H1 (cell line): ENCODE data around the gene EMX2. TPM values are rescaled to one million over a fixed set of nuclear protein-coding genes. Genes with fewer than 3 reads are reported as not detected.

Experiments
- CTCF ChIA-PET: fragments of 300-600 bp; sonication (Branson Sonifier 250); formaldehyde crosslinking; loops from one replicate; lab custom pipeline; 2021; ENCODE audit not compliant: partially characterized antibody; lab: Charles Lee
- POLR2A ChIA-PET: fragments of 300-600 bp; sonication (Branson Sonifier 250); formaldehyde crosslinking; loops from one replicate; lab custom pipeline; 2021; ENCODE audit warnings: inconsistent platforms; ENCODE audit not compliant: partially characterized antibody; lab: Charles Lee
- DNase-seq, 2 experiments: peaks; one replicate each; pipeline versions ENCODE4 v3.0.0 to v3.0.0-alpha.2; 2010 to 2022; ENCODE audit warnings: low spot score in 2 of 2, low read depth in 1 of 2, mixed read lengths in 1 of 2
- FAIRE-seq: peaks from 2 replicates; lab custom pipeline; 2011; peaks lifted over from hg19 to GRCh38; lab: Jason Lieb, UNC
- H2AFZ ChIP-seq: 2 replicates; pipeline ENCODE4 v1.8.1; 2012; ENCODE audit warnings: low read length, inconsistent platforms
- H2AK5ac ChIP-seq: 2 replicates; pipeline ENCODE4 v1.6.1; 2013; ENCODE audit warnings: low read depth, low read length
- H2BK120ac ChIP-seq: replicated peaks from 2 replicates; pipeline ENCODE3; 2013; ENCODE audit warnings: low read depth, low read length, inconsistent platforms
- H2BK12ac ChIP-seq: 2 replicates; pipeline ENCODE4 v1.6.1; 2013; ENCODE audit warnings: low read depth, low read length
- H2BK15ac ChIP-seq: 2 replicates; pipeline ENCODE4 v1.6.1; 2013; ENCODE audit warnings: low read length
- H2BK20ac ChIP-seq: 2 replicates; pipeline ENCODE4 v1.6.1; 2013; ENCODE audit warnings: low read length
- H2BK5ac ChIP-seq: 2 replicates; pipeline ENCODE4 v1.6.1; 2013; ENCODE audit warnings: low read depth, low read length
- H3K14ac ChIP-seq: 2 replicates; pipeline ENCODE4 v1.6.1; 2013; ENCODE audit warnings: inconsistent platforms; ENCODE audit not compliant: insufficient read length
- H3K18ac ChIP-seq: 2 replicates; pipeline ENCODE4 v1.6.1; 2013; ENCODE audit warnings: low read length; ENCODE audit errors: extremely low read depth
- H3K23ac ChIP-seq: 2 replicates; pipeline ENCODE4 v1.6.1; 2013; ENCODE audit warnings: inconsistent platforms; ENCODE audit not compliant: insufficient read length
- H3K23me2 ChIP-seq: 2 replicates; pipeline ENCODE4 v1.6.1; 2013; ENCODE audit warnings: low read depth, low read length
- H3K27ac ChIP-seq: 2 replicates; pipeline ENCODE4 v1.6.1; 2011; ENCODE audit warnings: low read depth, low read length, inconsistent platforms
- H3K27me3 ChIP-seq, 4 experiments: replicated peaks in 1 of 4; 1 replicate in 1 of 4; 2 replicates in 3 of 4; pipeline versions ENCODE4 v1.6.1 to v1.8.1; 2011 to 2013; ENCODE audit warnings: low read length in 3 of 4, mild to moderate bottlenecking in 3 of 4, inconsistent platforms in 2 of 4, mixed read lengths in 2 of 4, moderate library complexity in 1 of 4; ENCODE audit not compliant: control insufficient read depth in 3 of 4, insufficient read depth in 3 of 4; ENCODE audit errors: extremely low read depth in 1 of 4
- H3K36me3 ChIP-seq, 4 experiments: 2 replicates each; pipeline versions ENCODE4 v1.6.1 to v1.8.1; 2011 to 2013; ENCODE audit warnings: mild to moderate bottlenecking in 4 of 4, low read length in 3 of 4, moderate library complexity in 2 of 4, control low read depth in 1 of 4, inconsistent platforms in 1 of 4; ENCODE audit not compliant: insufficient read depth in 4 of 4, control insufficient read depth in 2 of 4
- H3K4ac ChIP-seq: replicated peaks from 2 replicates; pipeline ENCODE3; 2013; ENCODE audit warnings: low read length, low read depth, mixed read lengths, inconsistent platforms; ENCODE audit not compliant: insufficient read length
- H3K4me1 ChIP-seq, 4 experiments: replicated peaks in 1 of 4; 1 replicate in 1 of 4; 2 replicates in 3 of 4; pipeline versions ENCODE4 v1.6.1 to v1.8.1; 2011 to 2013; ENCODE audit warnings: low read length in 3 of 4, inconsistent platforms in 2 of 4, mixed read lengths in 1 of 4; ENCODE audit not compliant: insufficient read depth in 4 of 4, control insufficient read depth in 3 of 4
- H3K4me2 ChIP-seq, 2 experiments: 2 replicates each; pipeline versions ENCODE4 v1.6.1 to v1.8.1; 2011 to 2013; ENCODE audit warnings: low read depth in 2 of 2, low read length in 2 of 2, control low read depth in 1 of 2, inconsistent platforms in 1 of 2, mild to moderate bottlenecking in 1 of 2; ENCODE audit not compliant: insufficient read depth in 1 of 2
- H3K4me3 ChIP-seq, 4 experiments: fragments of 200-600, 300-600 bp in 1 of 4; sonication (generic), shearing (Covaris generic), sonication (Bioruptor Twin) in 1 of 4; 2 replicates each; pipeline versions ENCODE4 v1.5.1 to v1.8.1; 2011 to 2016; ENCODE audit warnings: low read length in 4 of 4, low read depth in 3 of 4, control low read depth in 2 of 4, inconsistent platforms in 2 of 4, mild to moderate bottlenecking in 2 of 4, mixed read lengths in 1 of 4, moderate library complexity in 1 of 4; ENCODE audit not compliant: insufficient read depth in 2 of 4; ENCODE audit errors: extremely low read depth in 1 of 4
- H3K56ac ChIP-seq: replicated peaks from 2 replicates; pipeline ENCODE3; 2013; ENCODE audit warnings: low read depth, mild to moderate bottlenecking, mixed read lengths, low read length, inconsistent platforms; ENCODE audit not compliant: insufficient read length
- H3K79me1 ChIP-seq: 2 replicates; pipeline ENCODE4 v1.6.1; 2013; ENCODE audit warnings: low read depth, low read length, control low read depth
- H3K79me2 ChIP-seq, 2 experiments: 2 replicates each; pipeline versions ENCODE4 v1.6.1 to v1.8.1; 2012 to 2013; ENCODE audit warnings: low read length in 2 of 2, mild to moderate bottlenecking in 2 of 2, inconsistent platforms in 1 of 2; ENCODE audit not compliant: insufficient read depth in 2 of 2, control insufficient read depth in 1 of 2
- H3K9ac ChIP-seq, 4 experiments: replicated peaks in 1 of 4; 1 replicate in 1 of 4; 2 replicates in 3 of 4; pipeline versions ENCODE4 v1.6.1 to v1.8.1; 2011 to 2013; ENCODE audit warnings: low read depth in 3 of 4, low read length in 3 of 4, control low read depth in 2 of 4, mild to moderate bottlenecking in 2 of 4, moderate library complexity in 2 of 4, inconsistent platforms in 1 of 4; ENCODE audit errors: extremely low read depth in 1 of 4
- H3K9me3 ChIP-seq, 2 experiments: 2 replicates each; pipeline versions ENCODE4 v1.6.1 to v1.8.1; 2012 to 2013; ENCODE audit warnings: mild to moderate bottlenecking in 2 of 2, moderate library complexity in 2 of 2, control low read depth in 1 of 2, inconsistent platforms in 1 of 2, low read depth in 1 of 2, low read length in 1 of 2, mixed read lengths in 1 of 2; ENCODE audit not compliant: insufficient read depth in 2 of 2
- H4K20me1 ChIP-seq, 2 experiments: replicated peaks in 1 of 2; 2 replicates each; pipeline versions ENCODE3 to v1.8.1; 2011 to 2013; ENCODE audit warnings: inconsistent platforms in 2 of 2, low read length in 2 of 2, mild to moderate bottlenecking in 1 of 2; ENCODE audit not compliant: insufficient read depth in 2 of 2, control insufficient read depth in 1 of 2
- H4K5ac ChIP-seq: 2 replicates; pipeline ENCODE4 v1.6.1; 2013; ENCODE audit warnings: low read length, low read depth, mixed read lengths, inconsistent platforms; ENCODE audit not compliant: insufficient read length
- H4K8ac ChIP-seq: 2 replicates; pipeline ENCODE4 v1.8.0; 2013; ENCODE audit warnings: mild to moderate bottlenecking, moderate library complexity, low read length, inconsistent platforms; ENCODE audit not compliant: insufficient read depth; ENCODE audit errors: extremely low read depth
- H4K91ac ChIP-seq: replicated peaks from 2 replicates; pipeline ENCODE3; 2013; ENCODE audit warnings: low read length, mixed read lengths, inconsistent platforms; ENCODE audit not compliant: insufficient read length
- CTBP2 ChIP-seq: IDR thresholded peaks from 2 replicates; pipeline ENCODE4 v1.7.0; 2011; ENCODE audit warnings: borderline replicate concordance, mild to moderate bottlenecking, moderate library complexity, mixed read lengths, low read length; ENCODE audit not compliant: insufficient read depth, insufficient read length
- GTF2F1 ChIP-seq: IDR thresholded peaks from 2 replicates; pipeline ENCODE4 v1.6.1; 2012; ENCODE audit warnings: low read depth, low read length, improper control_type of control experiment, borderline replicate concordance
- SUZ12 ChIP-seq: fragments of 200-600 bp; sonication (generic); IDR thresholded peaks from 2 replicates; pipeline ENCODE4 v1.6.1; 2012; ENCODE audit warnings: mild to moderate bottlenecking, inconsistent platforms, low read length, moderate library complexity, mixed read lengths
- WGBS, 2 experiments: shearing (Covaris generic) in 1 of 2; methylation state at CpG; one replicate each; pipeline versions ENCODE4 v1.1.6 to v1.1.7; 2013 to 2015; ENCODE audit warnings: low lambda C conversion rate in 2 of 2, mixed read lengths in 2 of 2, inconsistent platforms in 1 of 2, low coverage in 1 of 2, missing lambda C conversion rate in 1 of 2; ENCODE audit not compliant: insufficient replicate concordance in 2 of 2, insufficient coverage in 1 of 2, insufficient read length in 1 of 2; ENCODE audit errors: extremely low coverage in 1 of 2, missing lambda C conversion rate in 1 of 2; 5-methylcytosine and 5-hydroxymethylcytosine counted together
- polyA plus RNA-seq, 7 experiments: library from polyadenylated mRNA; depleted of rRNA in 3 of 7; stranded (reverse) in 5 of 7; unstranded in 2 of 7; fragments of >200 nt in 5 of 7; fragments of 200-250 nt in 2 of 7; gene quantifications; 1 replicate in 5 of 7; 2 replicates in 1 of 7; 4 replicates in 1 of 7; pipeline versions ENCODE4 v1.2.1 to v1.2.3, GENCODE V29; 2011 to 2013; ENCODE audit warnings: missing spikeins in 2 of 7, mixed read lengths in 2 of 7
- total RNA-seq: library from RNA; stranded (reverse); fragmentation: NEBNext Ultra II Directional; extraction: Animal tissue kit (Norgen Biotek cat#: 25700); gene quantifications from 2 replicates; pipeline ENCODE4 v1.2.1, GENCODE V29; 2021

Gene EMX2
- total and polyA plus RNA-seq, 2 of the 8 experiments (the other 6 are each of a cell fraction or from before 2014, with no cell fraction given): not detected

GRCh38 chr10:117547016-117547715 is 4.6 kb downstream of the EMX2 start:
- no peak overlapping the region for H4K91ac ChIP-seq
- peak overlapping the region; percentile 70 to 83; a peak in 3 of 4 replicates for H3K4me2 ChIP-seq
- H2BK120ac ChIP-seq: no peak overlapping the region
- no peaks in the 10 kb centered on the region; a peak in 1 of 8 replicates for H3K36me3 ChIP-seq
- H2BK15ac ChIP-seq: no peak overlapping the region
- H4K5ac ChIP-seq: no peak overlapping the region
- no peak overlapping the region for H2BK5ac ChIP-seq
- peaks cover 0 to 35% (median 23%) of the 10 kb centered on the region in 4 experiments; a peak in 6 of 7 replicates for H3K4me1 ChIP-seq
- no peak overlapping the region for H2AK5ac ChIP-seq
- peak overlapping the region in 1 of 4 experiments; percentile 62; a peak in 1 of 8 replicates for H3K4me3 ChIP-seq
- no peak overlapping the region; the same call in 1 of the 2 replicates for H3K18ac ChIP-seq
- no peak overlapping the region for H3K23ac ChIP-seq
- no peak overlapping the region for H3K56ac ChIP-seq
- H3K23me2 ChIP-seq: peaks cover 7% of the 10 kb centered on the region
- H3K4ac ChIP-seq: no peak overlapping the region
- POLR2A ChIA-PET: interaction anchor here (1.1 to 1.3 kb wide), 2 partner anchors 9 to 292 kb away, joined by 3 read pairs; no protein-coding TSS in a partner anchor
- WGBS, 2 experiments: 7% methylated on average over 20 of the region's 20 CpGs; no CpG with 5 or more reads in 1 of the 2 experiments
- no peaks in the 10 kb centered on the region for H3K79me1 ChIP-seq
- no peak overlapping the region for H2BK12ac ChIP-seq
- no peak overlapping the region for H3K14ac ChIP-seq
- H2BK20ac ChIP-seq: no peak overlapping the region
- H3K9me3 ChIP-seq: no peaks in the 10 kb centered on the region
- no peak overlapping the region for H3K27ac ChIP-seq
- no peak overlapping the region for H3K9ac ChIP-seq
- FAIRE-seq: no peak
- CTCF ChIA-PET: interaction anchor here (0.6 to 3.5 kb wide), 9 partner anchors 9 to 713 kb away, joined by 3 to 27 read pairs (median 3); no protein-coding TSS in a partner anchor
- H3K27me3 ChIP-seq: peaks cover 90 to 99% (median 96%) of the 10 kb centered on the region in 4 experiments
- H4K20me1 ChIP-seq: peaks cover 27 to 40% of the 10 kb centered on the region in 2 experiments
- TF ChIP-seq CTBP2 (peak; percentile 22), GTF2F1 (no peak), SUZ12 (peak; percentile 18; the same call in 1 of the 2 replicates)
- H4K8ac ChIP-seq: no peak overlapping the region
- no peak overlapping the region for H2AFZ ChIP-seq
- no peak for DNase-seq
- no peaks in the 10 kb centered on the region for H3K79me2 ChIP-seq
